Vagina (tissue), 2 donors: ENCODE results near the gene KIF2A.

Experiments
- CTCF ChIP-seq, 3 experiments: fragments of 450-650 bp in 2 of 3; fragments of 200-600 bp in 1 of 3; sonication (generic) in 1 of 3; IDR thresholded peaks; one replicate each; pipeline ENCODE4 v1.5.1; 2017 to 2019; ENCODE audit warnings: antibody characterized with exemption in 3 of 3, mild to moderate bottlenecking in 2 of 3, moderate library complexity in 2 of 3
- POLR2A ChIP-seq, 2 donors: fragments of 450-650 bp; IDR thresholded peaks; one replicate each; pipeline ENCODE4 v1.6.1; 2017; ENCODE audit warnings: antibody characterized with exemption in 2 of 2, mild to moderate bottlenecking in 2 of 2, moderate library complexity in 2 of 2
- POLR2AphosphoS5 ChIP-seq, 2 donors: sonication (generic); formaldehyde crosslinking; IDR thresholded peaks; one replicate each; pipeline ENCODE4 v1.9.0; 2017; ENCODE audit warnings: antibody characterized with exemption in 2 of 2, mild to moderate bottlenecking in 2 of 2, low read depth in 1 of 2; ENCODE audit not compliant: insufficient read depth in 1 of 2

- TF ChIP-seq CTCF (IDR thresholded peaks at IDR 0.05) (no peak), POLR2A (IDR thresholded peaks at IDR 0.05) (no peak), POLR2AphosphoS5 (IDR thresholded peaks at IDR 0.05; ENCODE audit: insufficient read depth in 1 of 2, low read depth in 1 of 2) (no peak)
Measured at GRCh38 chr5:62310426-62311143, 4.6 kb downstream of the KIF2A start.
